ENCODE data around the gene FOSL1. TPM values are rescaled to one million over a fixed set of nuclear protein-coding genes. Genes with fewer than 3 reads are reported as not detected.

Gene FOSL1
- total RNA-seq, 1 donor from 2014 or later: 0.47 TPM

GRCh38 chr11:65843811-65844210 lies 56.4 kb downstream of the FOSL1 start:
- DNase-seq: no peak
- intact Hi-C loops (cut with micrococcal nuclease): no loop called here
- no peaks in the 10 kb centered on the region for H3K4me1 ChIP-seq

GRCh38 chr11:65842144-65842543 lies 58.0 kb downstream of the FOSL1 start:
- no peaks in the 10 kb centered on the region for H3K36me3 ChIP-seq
- no peaks in the 10 kb centered on the region for H3K4me1 ChIP-seq
- no peak for DNase-seq
- H3K4me3 ChIP-seq: no peak overlapping the region
- H3K9me3 ChIP-seq (replicated peaks): no peaks in the 10 kb centered on the region
- TF ChIP-seq CTCF (IDR thresholded peaks at IDR 0.05; ENCODE audit: borderline replicate concordance): no peak
- intact Hi-C loops (cut with micrococcal nuclease): no loop called here
- H3K27me3 ChIP-seq (ENCODE audit: low read depth): no peaks in the 10 kb centered on the region
- H3K27ac ChIP-seq (replicated peaks): no peak overlapping the region

More at GRCh38 chr11:65843811-65844210, 56.4 kb downstream of the FOSL1 start:
- H3K36me3 ChIP-seq: no peaks in the 10 kb centered on the region
- no peaks in the 10 kb centered on the region for H3K9me3 ChIP-seq (replicated peaks)
- H3K27me3 ChIP-seq (ENCODE audit: low read depth): no peaks in the 10 kb centered on the region
- no peak for TF ChIP-seq CTCF (IDR thresholded peaks at IDR 0.05; ENCODE audit: borderline replicate concordance)
- no peak overlapping the region for H3K27ac ChIP-seq (replicated peaks)
- H3K4me3 ChIP-seq: no peak overlapping the region

Other genes starting within 250 kb of the FOSL1 start
- 33.8 TPM for gene RELA, start 237.5 kb downstream of the FOSL1 start, total RNA-seq
- 47.0 TPM for gene KAT5, start 188.1 kb downstream of the FOSL1 start, total RNA-seq
- gene RNASEH2C, start 179.6 kb downstream of the FOSL1 start, total RNA-seq: 39.7 TPM
- gene AP5B1, start 119.4 kb downstream of the FOSL1 start, total RNA-seq: 5.4 TPM
- not detected for gene OVOL1, start 113.3 kb downstream of the FOSL1 start, total RNA-seq
- gene SNX32, start 66.4 kb downstream of the FOSL1 start, total RNA-seq: not detected
- 299 TPM for gene CFL1, start 42.2 kb downstream of the FOSL1 start, total RNA-seq
- gene MUS81, start 40.0 kb downstream of the FOSL1 start, total RNA-seq: 31.5 TPM
- gene EFEMP2, start 27.6 kb downstream of the FOSL1 start, total RNA-seq: 85.1 TPM
- 0.49 TPM for gene CTSW, start 20.6 kb downstream of the FOSL1 start, total RNA-seq
- gene FIBP, start 11.9 kb downstream of the FOSL1 start, total RNA-seq: 42.2 TPM
- gene CCDC85B, start 9.7 kb downstream of the FOSL1 start, total RNA-seq: 32.7 TPM
- 37.3 TPM for gene C11orf68, start 18.7 kb upstream of the FOSL1 start, total RNA-seq
- gene DRAP1, start 19.0 kb upstream of the FOSL1 start, total RNA-seq: 94.7 TPM
- not detected for gene TSGA10IP, start 45.1 kb upstream of the FOSL1 start, total RNA-seq
- gene SART1, start 61.3 kb upstream of the FOSL1 start, total RNA-seq: 30.7 TPM
- 19.7 TPM for gene EIF1AD, start 101.8 kb upstream of the FOSL1 start, total RNA-seq
- 215 TPM for gene BANF1, start 102.1 kb upstream of the FOSL1 start, total RNA-seq
- gene CST6, start 111.6 kb upstream of the FOSL1 start, total RNA-seq: not detected
- gene CATSPER1, start 126.1 kb upstream of the FOSL1 start, total RNA-seq: not detected
- 1.3 TPM for gene GAL3ST3, start 148.8 kb upstream of the FOSL1 start, total RNA-seq
- 75.5 TPM for gene SF3B2, start 152.0 kb upstream of the FOSL1 start, total RNA-seq
- 54.9 TPM for gene PACS1, start 169.9 kb upstream of the FOSL1 start, total RNA-seq